Measurements from ENCODE around the gene TCAF1. TPM values are rescaled to one million over a fixed set of nuclear protein-coding genes. Genes with fewer than 3 reads are reported as not detected.

TCAF1 gene
- total RNA-seq, 2 donors from 2014 or later = 13.2 to 18.5 TPM

DNA sequence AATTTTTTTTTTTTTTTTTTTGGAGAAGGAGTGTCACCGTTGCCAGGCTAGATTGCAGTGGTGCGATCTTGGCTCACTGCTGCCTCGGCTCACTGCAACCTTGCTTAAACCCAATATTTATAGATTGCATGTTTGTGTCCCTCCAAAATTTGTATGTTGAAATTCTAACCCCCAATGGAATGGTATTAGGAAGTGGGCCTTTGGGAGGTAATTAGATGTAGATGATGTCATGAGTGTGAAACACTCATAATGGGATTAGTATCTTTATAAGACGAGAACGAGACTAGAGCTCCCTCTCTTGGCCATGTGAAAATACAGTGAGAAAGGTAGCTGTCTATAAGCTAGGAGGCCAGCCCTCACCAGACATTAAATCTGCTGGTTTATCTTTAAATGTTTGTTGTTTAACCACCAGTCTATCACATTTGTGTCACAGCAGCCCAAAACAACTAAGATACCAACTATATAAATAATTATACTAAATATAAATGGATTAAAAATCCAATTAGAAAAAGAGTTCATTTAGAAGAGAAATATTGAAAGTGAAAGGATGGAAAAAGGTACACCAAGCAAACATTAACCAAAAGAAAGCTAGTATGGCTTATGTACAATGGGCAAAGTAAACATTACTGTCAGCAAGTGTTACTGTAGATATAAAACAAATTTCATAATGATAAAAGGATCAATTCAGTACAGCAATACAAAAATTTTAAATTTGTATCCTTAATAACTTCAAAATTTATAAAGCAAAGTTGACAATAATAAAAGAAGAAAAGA lies 9.3 kb downstream of the TCAF1 start:
- Mint-ChIP-seq H3K27me3 (ENCODE audit: low read depth) (peaks cover 6% of the 10 kb centered on the region), H3K36me3 (ENCODE audit: insufficient read depth in 2 of 2) (peaks cover 8 to 20% of the 10 kb centered on the region in 2 donors), H3K4me1 (ENCODE audit: low read depth) (no peaks in the 10 kb centered on the region), H3K9me3 (peaks cover 3 to 4% of the 10 kb centered on the region in 2 donors), H3K4me3 (no peak overlapping the region), H3K27ac (no peak overlapping the region)
- DNase-seq = no peak
- ATAC-seq (replicated peaks in 1 of 2) = peak; percentile 74 to 82

GRCh38 chr7:143891457-143891856 lies 10.5 kb downstream of the TCAF1 start:
- ATAC-seq (replicated peaks in 1 of 2) (no peak), DNase-seq (no peak)
- peaks cover 3 to 4% of the 10 kb centered on the region in 2 donors for H3K9me3 Mint-ChIP-seq
- H3K27ac Mint-ChIP-seq = no peak overlapping the region
- H3K27me3 Mint-ChIP-seq (ENCODE audit: low read depth) = peaks cover 15% of the 10 kb centered on the region
- H3K4me3 Mint-ChIP-seq = no peak overlapping the region
- H3K4me1 Mint-ChIP-seq (ENCODE audit: low read depth) = peaks cover 7% of the 10 kb centered on the region
- peaks cover 8 to 20% of the 10 kb centered on the region in 2 donors for H3K36me3 Mint-ChIP-seq (ENCODE audit: insufficient read depth in 2 of 2)

DNA sequence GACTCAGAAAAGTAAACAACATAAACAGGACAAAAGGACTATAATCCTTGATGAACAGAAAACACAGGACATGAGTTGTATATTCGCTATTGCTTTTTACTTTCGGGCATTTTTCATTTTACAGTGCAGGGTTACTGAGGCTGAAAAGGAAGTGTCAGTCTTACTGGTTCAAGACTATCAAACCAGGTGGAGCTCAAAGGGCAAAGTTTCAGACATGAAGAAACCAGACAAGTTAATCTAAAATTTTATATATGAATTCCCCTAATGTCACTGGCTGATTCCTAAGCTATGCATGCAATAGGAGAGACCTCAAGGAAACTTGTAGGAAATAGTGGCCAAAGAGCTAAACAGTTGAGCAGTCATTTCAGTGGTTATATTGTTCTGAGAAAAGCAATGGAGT lies 11.4 kb downstream of the TCAF1 start:
- Mint-ChIP-seq H3K27me3 (ENCODE audit: low read depth) (peaks cover 21% of the 10 kb centered on the region), H3K36me3 (ENCODE audit: insufficient read depth in 2 of 2) (peaks cover 8 to 20% of the 10 kb centered on the region in 2 donors), H3K27ac (no peak overlapping the region), H3K4me1 (ENCODE audit: low read depth) (peaks cover 12% of the 10 kb centered on the region), H3K9me3 (peaks cover 3 to 4% of the 10 kb centered on the region in 2 donors), H3K4me3 (no peak overlapping the region)
- no peak for DNase-seq
- ATAC-seq (replicated peaks in 1 of 2) = no peak

DNA sequence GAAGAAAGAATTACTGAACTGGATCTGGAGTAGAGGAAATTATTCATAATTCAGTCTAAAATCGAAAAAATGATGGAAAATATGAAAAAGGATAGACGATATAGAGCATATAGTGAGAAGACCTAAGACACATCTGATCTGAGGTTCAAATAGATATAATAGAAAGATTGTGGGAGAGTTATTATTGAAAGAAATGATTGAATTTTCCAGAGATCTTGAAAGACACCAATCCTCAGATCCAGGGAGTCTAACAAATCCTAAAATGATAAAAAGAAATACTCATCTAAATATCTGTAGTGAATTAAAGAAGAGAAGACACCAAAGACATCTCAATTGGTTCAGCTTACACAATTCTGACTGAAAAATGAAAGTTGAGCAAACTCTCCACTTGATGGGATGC lies 12.9 kb downstream of the TCAF1 start:
- DNase-seq = no peak
- Mint-ChIP-seq H3K36me3 (ENCODE audit: insufficient read depth in 2 of 2) (peaks cover 8 to 20% of the 10 kb centered on the region in 2 donors), H3K27ac (peak overlapping the region; percentile 39), H3K4me3 (no peak overlapping the region), H3K9me3 (peaks cover 3 to 4% of the 10 kb centered on the region in 2 donors), H3K27me3 (ENCODE audit: low read depth) (peaks cover 31% of the 10 kb centered on the region), H3K4me1 (ENCODE audit: low read depth) (peaks cover 17% of the 10 kb centered on the region)
- no peak for ATAC-seq (replicated peaks in 1 of 2)

DNA sequence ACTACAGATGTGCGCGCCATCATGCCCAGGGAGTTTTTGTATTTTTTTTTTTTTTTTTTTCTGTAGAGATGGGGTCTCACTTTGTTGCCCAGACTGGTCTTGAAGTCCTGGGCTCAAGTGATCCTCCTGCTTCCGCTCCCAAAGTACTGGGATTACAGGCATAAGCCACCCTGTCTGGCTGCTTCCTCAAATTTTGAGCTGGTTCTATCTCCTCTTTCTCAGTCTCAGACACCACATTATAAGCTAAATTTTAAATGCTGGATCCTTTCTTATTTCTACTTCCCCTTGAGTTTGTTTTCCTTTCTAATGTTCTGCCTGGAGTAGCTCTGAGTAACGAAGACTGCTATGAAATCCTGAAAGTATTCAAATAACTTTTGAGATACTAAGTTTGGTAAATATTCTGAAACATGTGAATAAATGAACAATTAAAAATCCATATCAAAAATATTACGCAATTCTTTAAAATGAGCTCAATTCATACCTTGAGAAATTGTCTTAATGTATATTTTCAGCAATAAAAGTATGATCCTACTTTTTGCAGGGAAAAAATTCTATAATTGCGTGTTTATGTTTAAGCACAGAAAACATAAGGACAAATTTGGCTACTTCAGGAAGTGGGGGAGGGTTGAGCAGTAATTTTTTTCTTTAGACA lies 15.0 kb downstream of the TCAF1 start:
- Mint-ChIP-seq H3K9me3 (peaks cover 3 to 4% of the 10 kb centered on the region in 2 donors), H3K4me1 (ENCODE audit: low read depth) (peaks cover 27% of the 10 kb centered on the region), H3K4me3 (no peak overlapping the region), H3K36me3 (ENCODE audit: insufficient read depth in 2 of 2) (peaks cover 8 to 14% of the 10 kb centered on the region in 2 donors), H3K27me3 (ENCODE audit: low read depth) (peaks cover 52% of the 10 kb centered on the region), H3K27ac (no peak overlapping the region)
- ATAC-seq (replicated peaks in 1 of 2) (no peak), DNase-seq (no peak)

DNA sequence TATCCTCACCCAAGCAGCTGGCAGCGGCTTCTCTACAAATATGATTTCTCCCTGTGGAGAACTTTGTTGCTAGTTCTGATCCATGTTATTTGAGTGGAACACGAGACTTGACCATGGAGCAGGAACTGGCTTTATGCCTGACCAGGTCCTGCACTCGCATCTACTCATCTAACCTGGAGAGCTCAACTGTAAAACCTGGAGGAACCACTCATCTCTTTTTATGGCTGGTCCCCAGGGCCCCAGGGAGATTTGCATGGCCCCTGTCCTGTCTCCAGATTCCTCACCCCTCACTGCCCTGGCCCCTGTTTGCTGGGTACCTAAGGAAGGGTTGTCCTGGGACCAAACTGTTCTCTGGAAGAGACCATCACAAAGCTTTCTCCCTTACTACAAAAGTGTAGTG lies 16.0 kb downstream of the TCAF1 start:
- H3K9me3 Mint-ChIP-seq = peaks cover 3 to 4% of the 10 kb centered on the region in 2 donors
- peaks cover 27% of the 10 kb centered on the region for H3K4me1 Mint-ChIP-seq (ENCODE audit: low read depth)
- ATAC-seq (replicated peaks in 1 of 2) = no peak
- H3K36me3 Mint-ChIP-seq (ENCODE audit: insufficient read depth in 2 of 2) = peaks cover 6 to 9% of the 10 kb centered on the region in 2 donors
- peaks cover 60% of the 10 kb centered on the region for H3K27me3 Mint-ChIP-seq (ENCODE audit: low read depth)
- DNase-seq = no peak
- peak overlapping the region in 1 of 2 donors; percentile 16 for H3K4me3 Mint-ChIP-seq
- no peak overlapping the region for H3K27ac Mint-ChIP-seq

DNA sequence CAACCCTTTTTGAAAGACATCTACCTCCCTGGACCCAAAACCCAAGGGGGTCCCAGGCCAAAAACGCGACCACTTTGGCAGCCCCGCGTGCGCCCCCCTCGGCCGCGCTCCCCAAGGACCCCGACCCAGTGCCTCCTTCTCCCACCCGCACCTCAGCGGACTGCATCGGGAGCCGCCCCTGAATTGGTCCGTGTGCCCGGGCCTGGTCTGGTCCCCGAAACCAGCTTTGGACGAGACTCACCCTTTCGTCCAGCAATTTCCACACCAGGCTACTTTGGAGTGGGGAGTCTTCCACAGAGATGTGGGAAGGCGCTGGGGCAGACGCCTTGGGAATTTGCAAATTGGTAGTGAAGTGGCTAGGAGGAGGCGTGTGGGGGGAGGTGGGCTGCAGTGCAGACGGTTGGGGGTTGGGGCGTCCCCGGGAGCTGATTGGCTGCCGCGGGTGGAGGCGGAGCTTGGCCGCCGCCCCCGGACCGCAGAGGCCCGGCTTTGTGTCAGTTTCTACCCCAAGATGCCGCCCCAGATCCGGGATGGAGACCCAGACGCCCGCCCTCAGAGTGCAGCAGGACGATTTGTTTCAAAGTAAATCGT lies 16.9 kb downstream of the TCAF1 start:
- Mint-ChIP-seq H3K4me1 (ENCODE audit: low read depth) (peaks cover 27% of the 10 kb centered on the region), H3K27ac (no peak overlapping the region), H3K36me3 (ENCODE audit: insufficient read depth in 2 of 2) (peaks cover 6 to 8% of the 10 kb centered on the region in 2 donors), H3K27me3 (ENCODE audit: low read depth) (peaks cover 64% of the 10 kb centered on the region), H3K4me3 (peak overlapping the region; percentile 61 to 73), H3K9me3 (peaks cover 3 to 4% of the 10 kb centered on the region in 2 donors)
- DNase-seq (peak; percentile 35 to 49), ATAC-seq (replicated peaks in 1 of 2) (peak; percentile 69 to 78)

- Mint-ChIP-seq H3K9me3 (peaks cover 2 to 3% of the 10 kb centered on the region in 2 donors), H3K4me1 (ENCODE audit: low read depth) (peaks cover 27% of the 10 kb centered on the region), H3K4me3 (peak overlapping the region; percentile 61 to 73), H3K27me3 (ENCODE audit: low read depth) (peaks cover 64% of the 10 kb centered on the region), H3K36me3 (ENCODE audit: insufficient read depth in 2 of 2) (peaks cover 2 to 8% of the 10 kb centered on the region in 2 donors), H3K27ac (no peak overlapping the region)
- no peak for ATAC-seq (replicated peaks in 1 of 2)
- no peak for DNase-seq
Measured at GRCh38 chr7:143884241-143884968, 17.6 kb downstream of the TCAF1 start.

DNA sequence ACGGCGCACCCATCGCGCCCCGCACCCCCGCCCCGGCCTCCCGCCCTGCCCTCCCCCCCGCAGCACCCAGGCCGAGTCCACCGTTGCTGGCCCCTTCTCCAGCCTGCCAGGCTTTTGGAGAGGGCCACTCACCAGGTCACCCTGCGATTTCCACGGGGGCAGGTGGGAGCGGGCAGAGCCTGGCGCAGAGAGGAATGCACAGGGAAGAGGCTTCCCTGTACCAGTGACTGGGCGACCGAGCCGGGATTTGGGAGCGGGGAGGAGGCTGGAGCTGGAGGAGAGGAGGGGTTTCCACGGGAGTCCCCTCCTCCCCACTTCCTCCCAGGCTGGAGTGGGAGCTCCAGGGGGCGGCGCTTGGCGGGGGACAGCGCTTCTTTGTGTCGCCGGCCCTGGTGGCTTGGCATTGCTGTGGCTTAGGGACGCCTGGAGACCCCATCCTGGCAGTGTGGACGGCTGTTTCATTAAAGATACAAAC lies 19.3 kb downstream of the TCAF1 start:
- Mint-ChIP-seq H3K27me3 (ENCODE audit: low read depth) (peaks cover 58% of the 10 kb centered on the region), H3K36me3 (ENCODE audit: insufficient read depth in 2 of 2) (no peaks in the 10 kb centered on the region), H3K9me3 (no peaks in the 10 kb centered on the region), H3K4me3 (peak overlapping the region; percentile 60 to 65), H3K4me1 (ENCODE audit: low read depth) (peaks cover 27% of the 10 kb centered on the region), H3K27ac (no peak overlapping the region)
- ATAC-seq (replicated peaks in 1 of 2) = peak; percentile 13 to 23
- no peak for DNase-seq

DNA sequence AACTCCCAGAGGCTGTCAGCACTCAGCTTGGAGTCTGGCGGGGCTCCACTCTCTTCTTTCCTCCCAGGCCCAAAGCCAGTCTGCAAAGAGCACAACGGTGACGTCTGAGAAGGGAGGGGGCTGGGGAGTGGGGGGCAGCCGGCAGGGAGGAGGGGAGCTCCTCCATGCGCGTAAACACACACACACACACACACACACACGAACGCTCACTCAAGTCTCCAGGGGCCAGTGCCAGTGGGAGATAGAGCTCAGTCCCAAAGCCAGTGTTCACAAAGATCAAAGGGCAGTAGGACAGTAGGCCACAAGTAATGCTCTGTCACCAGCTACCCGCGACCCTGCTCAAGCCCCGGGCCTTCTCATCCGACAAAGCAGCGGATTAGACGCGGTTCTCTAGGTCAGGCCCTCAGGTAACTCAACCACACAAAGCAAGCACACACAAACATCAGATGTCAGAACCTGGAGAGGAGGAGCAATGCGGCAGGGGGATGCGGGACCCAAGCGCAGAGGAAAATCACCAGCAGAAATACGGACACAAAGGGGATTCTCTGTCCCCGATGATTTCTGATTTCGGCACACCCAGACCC lies 19.9 kb downstream of the TCAF1 start:
- DNase-seq (no peak), ATAC-seq (replicated peaks in 1 of 2) (peak; percentile 13 to 23)
- Mint-ChIP-seq H3K36me3 (ENCODE audit: insufficient read depth in 2 of 2) (no peaks in the 10 kb centered on the region), H3K27me3 (ENCODE audit: low read depth) (peaks cover 56% of the 10 kb centered on the region), H3K4me3 (peak overlapping the region; percentile 12 to 65), H3K9me3 (no peaks in the 10 kb centered on the region), H3K4me1 (ENCODE audit: low read depth) (peaks cover 27% of the 10 kb centered on the region), H3K27ac (no peak overlapping the region)

DNA sequence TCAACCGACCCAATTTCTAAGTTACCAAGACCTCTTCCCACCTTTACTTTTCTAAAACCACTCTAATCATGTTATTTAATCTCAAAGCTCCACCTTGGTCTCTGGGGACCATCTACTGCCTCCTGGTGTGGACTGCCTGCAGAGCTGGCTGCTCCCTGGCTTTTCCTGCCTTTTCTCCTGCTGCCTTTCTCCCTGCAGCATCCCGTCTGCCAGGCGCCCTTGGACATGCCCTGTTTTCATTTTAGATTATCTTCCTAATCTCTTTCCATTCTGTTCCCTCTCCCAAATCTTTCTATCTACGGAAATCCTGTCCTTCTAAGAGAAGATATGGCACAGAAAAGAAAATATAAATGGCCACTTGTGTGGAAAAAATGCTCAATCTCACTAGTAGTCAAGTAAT lies 23.1 kb downstream of the TCAF1 start:
- no peak overlapping the region for H3K4me3 Mint-ChIP-seq
- peaks cover 10% of the 10 kb centered on the region for H3K4me1 Mint-ChIP-seq (ENCODE audit: low read depth)
- DNase-seq (no peak), ATAC-seq (replicated peaks in 1 of 2) (no peak)
- H3K27me3 Mint-ChIP-seq (ENCODE audit: low read depth) = peaks cover 31% of the 10 kb centered on the region
- no peak overlapping the region for H3K27ac Mint-ChIP-seq
- no peaks in the 10 kb centered on the region for H3K36me3 Mint-ChIP-seq (ENCODE audit: insufficient read depth in 2 of 2)
- H3K9me3 Mint-ChIP-seq = no peaks in the 10 kb centered on the region

GRCh38 chr7:143877098-143877497 lies 24.9 kb downstream of the TCAF1 start:
- ATAC-seq (replicated peaks in 1 of 2) = no peak
- H3K4me3 Mint-ChIP-seq = no peak overlapping the region
- H3K27me3 Mint-ChIP-seq (ENCODE audit: low read depth) = peaks cover 13% of the 10 kb centered on the region

More at GRCh38 chr7:143877098-143877497, 24.9 kb downstream of the TCAF1 start:
- DNase-seq = no peak
- Mint-ChIP-seq H3K36me3 (ENCODE audit: insufficient read depth in 2 of 2) (no peaks in the 10 kb centered on the region), H3K27ac (no peak overlapping the region), H3K4me1 (ENCODE audit: low read depth) (no peaks in the 10 kb centered on the region), H3K9me3 (no peaks in the 10 kb centered on the region)
